DMS114 treated with DMSO at 0.1 percent for 48 hours (cell line): ENCODE data around the gene GPC6.
"Not testable (repeated sequence)": the region's sequence is repeated elsewhere in the genome, so short reads cannot be mapped to it uniquely, and the experiment has no call there.

Experiments used
- DNase-seq: peaks from one replicate; lab custom pipeline; 2025; ENCODE audit not compliant: unreplicated experiment; lab: John Stamatoyannopoulos, UW

Gene GPC6

GRCh38 chr13:94263038-94263437 lies 1036.4 kb downstream of the GPC6 start:
- DNase-seq = no peak

DNA sequence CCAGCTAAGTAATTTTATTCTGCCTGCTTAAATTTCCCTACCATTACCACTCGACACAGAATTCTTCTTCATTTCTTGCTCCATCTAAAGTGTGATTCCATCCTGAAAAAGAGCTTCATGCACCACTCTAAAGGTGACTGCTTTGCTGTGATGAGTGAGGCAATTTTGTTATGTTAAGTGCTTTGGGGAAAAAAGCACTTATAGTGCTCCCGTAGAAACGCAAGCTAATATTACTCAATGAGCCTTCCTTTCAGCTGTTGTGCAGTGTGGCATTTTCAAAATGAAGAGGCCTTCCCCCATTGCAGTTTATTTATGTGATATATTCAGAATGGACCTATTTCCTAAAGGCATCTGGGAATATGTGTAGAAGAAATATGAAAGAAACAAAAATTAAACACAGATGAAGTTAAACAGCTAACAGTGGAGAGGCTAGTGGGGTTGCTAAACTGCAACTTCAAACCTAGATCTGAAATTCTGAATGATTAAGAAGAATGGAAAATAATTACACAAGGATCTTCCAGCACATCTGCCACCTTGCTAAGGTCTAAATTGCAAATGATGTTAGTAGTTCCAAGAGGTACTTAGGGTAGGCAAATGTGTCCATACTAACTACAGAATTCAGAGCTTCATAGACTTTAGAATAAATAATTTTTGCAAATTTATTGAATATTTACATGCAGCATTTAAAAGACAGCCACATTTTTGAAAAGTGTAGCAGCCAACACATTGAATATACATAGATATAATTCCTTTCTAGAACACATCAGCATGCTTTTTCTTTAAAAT lies 1041.2 kb downstream of the GPC6 start:
- no peak for DNase-seq

- no peak for DNase-seq
Observed at GRCh38 chr13:94268661-94269060, 1042.1 kb downstream of the GPC6 start.

GRCh38 chr13:94269557-94269956 lies 1043.0 kb downstream of the GPC6 start:
- DNase-seq = no peak

- no peak for DNase-seq
Observed at GRCh38 chr13:94270556-94270955, 1043.9 kb downstream of the GPC6 start.

DNA sequence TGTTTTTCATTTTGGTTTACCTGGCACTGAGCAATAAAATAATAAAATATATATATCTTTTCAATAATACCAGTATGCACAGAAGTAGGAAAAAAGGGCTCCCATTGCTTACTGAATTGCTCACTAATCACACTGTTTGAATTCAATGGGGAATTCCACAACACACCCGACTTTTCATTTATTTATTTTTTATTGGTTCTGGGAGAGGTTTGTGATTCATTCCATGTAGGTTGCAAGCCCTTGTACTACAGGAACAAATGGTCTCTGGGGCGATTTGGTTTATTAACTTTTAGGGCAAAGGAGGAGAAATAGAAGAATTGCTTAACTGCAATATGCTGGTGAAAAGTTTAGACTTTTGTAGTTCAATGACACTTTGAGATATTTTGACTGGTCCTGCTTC lies 1045.4 kb downstream of the GPC6 start:
- no peak for DNase-seq

GRCh38 chr13:94280349-94280748 lies 1053.7 kb downstream of the GPC6 start:
- DNase-seq = no peak

- no peak for DNase-seq
Observed at GRCh38 chr13:94280845-94281244, 1054.2 kb downstream of the GPC6 start.

GRCh38 chr13:94286581-94286980 lies 1060.0 kb downstream of the GPC6 start:
- no peak for DNase-seq

DNA sequence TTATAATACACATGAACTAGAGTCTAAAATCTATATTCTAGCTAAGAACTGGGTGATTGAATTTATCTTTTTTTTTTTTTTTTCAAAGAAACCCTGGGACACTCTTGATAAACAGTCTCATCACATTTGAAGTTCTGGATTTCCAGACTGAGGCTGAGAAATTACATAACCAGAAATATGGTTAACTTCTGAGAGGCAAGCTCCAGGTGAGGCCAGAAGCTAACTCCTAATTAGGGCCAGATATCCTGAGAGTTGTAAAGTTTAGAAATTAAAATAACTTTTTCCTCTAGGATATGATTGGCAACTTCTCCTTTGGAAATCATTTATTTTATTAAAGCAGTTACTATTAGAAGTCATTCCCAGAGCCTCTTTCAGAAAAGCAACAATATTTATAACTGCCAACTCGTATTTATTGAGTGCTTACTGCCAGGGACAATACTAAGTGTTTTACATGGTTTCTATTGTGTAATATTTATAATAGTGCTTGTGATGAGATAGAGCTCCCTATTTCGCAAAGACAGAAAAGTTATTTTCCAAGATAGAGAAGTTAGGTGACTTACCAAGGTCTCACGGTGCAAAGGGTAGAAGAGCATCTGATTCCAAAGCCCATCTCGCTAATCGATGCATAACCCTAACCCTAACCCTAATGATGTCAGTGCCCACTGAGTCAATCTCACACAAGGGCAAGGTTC lies 1065.2 kb downstream of the GPC6 start:
- no peak for DNase-seq

DNA sequence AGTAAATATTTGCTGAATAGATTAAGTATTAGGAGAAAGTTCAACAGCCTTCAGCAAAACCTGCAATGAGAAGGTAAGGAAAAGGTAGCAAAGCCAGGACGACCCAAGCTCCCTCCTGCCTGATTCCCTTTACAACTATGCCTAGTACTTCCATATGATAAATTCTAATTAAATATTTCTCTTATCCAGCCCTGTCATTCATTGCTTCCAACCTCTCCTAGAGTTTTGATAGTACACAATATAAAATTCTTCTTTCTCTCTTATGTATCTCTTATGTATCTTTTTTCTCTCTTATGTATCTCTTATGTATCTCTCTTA lies 1065.7 kb downstream of the GPC6 start:
- DNase-seq = no peak

DNA sequence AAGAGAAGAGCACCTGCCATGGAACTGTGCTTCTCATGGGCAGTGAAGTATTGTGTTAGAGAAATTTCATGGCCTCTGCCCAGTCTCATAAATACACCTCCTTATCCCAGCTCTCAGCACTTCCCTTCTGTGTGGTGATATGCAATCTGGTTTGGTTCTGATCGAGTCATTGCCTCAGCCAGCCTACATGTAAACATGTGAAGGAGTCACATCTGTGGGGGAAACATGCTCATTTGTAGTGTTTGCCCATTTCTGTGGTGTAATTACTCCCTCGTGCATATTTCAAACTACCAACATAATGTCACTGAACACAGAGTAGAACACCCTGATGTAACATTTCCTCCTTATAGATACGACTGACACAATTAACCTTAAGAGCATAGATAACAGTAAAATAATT lies 1069.9 kb downstream of the GPC6 start:
- DNase-seq = no peak

- DNase-seq = no peak
Observed at GRCh38 chr13:94298346-94298745, 1071.7 kb downstream of the GPC6 start.

DNA sequence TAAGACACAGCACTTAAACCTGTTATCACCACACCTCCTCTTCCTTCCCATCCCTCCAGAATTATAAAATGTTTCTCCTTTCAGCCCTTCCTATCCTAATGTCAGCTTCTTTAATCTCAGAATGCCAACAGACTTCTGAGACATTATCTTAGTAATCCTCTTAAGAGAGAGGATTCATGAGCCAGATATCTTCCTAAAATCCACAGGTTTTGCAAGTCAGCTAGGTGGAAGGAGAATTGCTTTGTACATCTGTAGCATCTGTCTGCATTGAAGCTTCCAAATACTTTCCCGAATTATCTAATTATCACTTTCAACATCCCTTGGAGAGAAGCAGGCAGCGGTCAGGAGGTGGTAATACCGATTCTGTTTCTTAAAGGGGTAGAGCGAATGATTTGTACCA lies 1073.8 kb downstream of the GPC6 start:
- DNase-seq = no peak

DNA sequence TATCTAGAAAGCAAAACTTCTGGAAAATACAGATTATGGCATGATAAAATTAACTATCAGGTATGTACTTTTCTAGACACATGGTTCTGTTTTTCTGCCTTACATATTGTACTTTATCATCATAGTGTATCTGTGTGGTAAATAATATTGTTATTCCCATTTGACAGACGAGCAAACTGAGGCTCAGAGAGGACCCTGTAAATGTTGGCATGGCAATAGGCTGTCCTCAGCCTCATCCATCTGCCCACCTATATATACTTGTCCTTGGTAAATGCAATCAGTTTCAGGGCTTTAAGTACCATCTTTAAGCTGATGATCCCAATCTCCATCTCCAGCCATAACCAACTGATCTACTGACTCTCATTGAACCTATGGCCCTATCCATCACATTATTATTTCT lies 1074.9 kb downstream of the GPC6 start:
- no peak for DNase-seq

GRCh38 chr13:94302847-94303565 lies 1076.4 kb downstream of the GPC6 start:
- not testable (repeated sequence) for DNase-seq

- DNase-seq = no peak
Observed at GRCh38 chr13:94303644-94304174, 1077.1 kb downstream of the GPC6 start.

DNA sequence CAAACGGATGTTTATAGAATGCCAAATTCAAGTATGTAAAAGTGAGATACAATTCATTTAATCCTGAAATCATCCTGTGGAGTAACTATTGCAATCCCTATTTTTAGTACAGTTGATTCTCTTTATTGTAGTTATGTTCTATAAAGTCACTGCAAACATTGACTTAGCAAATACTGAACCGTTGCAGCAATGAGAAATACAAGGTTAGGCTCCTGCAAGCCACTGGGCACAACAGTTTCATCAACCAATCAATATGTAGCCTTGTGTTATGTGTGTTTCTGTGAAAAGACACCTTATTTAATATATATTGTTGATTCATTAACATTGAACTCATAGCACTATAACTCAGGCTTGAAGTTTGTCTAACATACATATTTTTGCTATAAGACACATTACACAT lies 1078.4 kb downstream of the GPC6 start:
- DNase-seq = no peak

- no peak for DNase-seq
Observed at GRCh38 chr13:94305463-94305862, 1078.9 kb downstream of the GPC6 start.

GRCh38 chr13:94305934-94306333 lies 1079.3 kb downstream of the GPC6 start:
- no peak for DNase-seq

- DNase-seq = no peak
Observed at GRCh38 chr13:94308832-94309231, 1082.2 kb downstream of the GPC6 start.

DNA sequence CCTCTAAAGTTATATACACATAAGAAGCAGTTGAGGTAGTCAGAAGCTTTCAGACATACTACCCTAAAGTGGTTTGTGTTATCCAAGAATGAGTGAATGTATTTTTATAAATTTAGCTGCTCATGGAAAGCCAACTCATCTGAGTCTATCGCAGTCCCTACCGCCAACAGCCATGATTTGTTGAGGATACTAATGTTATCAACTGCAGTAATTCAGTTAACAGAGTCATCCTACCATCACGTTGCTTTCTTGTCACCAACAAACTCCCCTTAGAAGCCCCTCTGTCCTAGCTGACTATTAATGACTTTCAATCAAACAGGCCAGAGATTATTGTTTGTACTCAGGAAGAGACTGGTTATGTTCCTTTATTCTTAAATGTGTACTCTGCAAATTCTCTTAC lies 1083.0 kb downstream of the GPC6 start:
- DNase-seq = no peak
